Stimulated activated CD4-positive, alpha-beta T cell treated with anti-CD3 and anti-CD28 coated beads, Interleukin-1b, Interleukin-23, amount 100 ng/mL, for 4 hours (primary cell): ENCODE results near the gene CDCA4.
"Not testable (repeated sequence)": the region's sequence is repeated elsewhere in the genome, so short reads cannot be mapped to it uniquely, and the experiment has no call there.

Experiments used
- DNase-seq, 2 donors: peaks; one replicate each; pipeline ENCODE4 v3.0.0-alpha.2; 2020; ENCODE audit warnings: low read depth in 2 of 2

CDCA4 gene

DNA sequence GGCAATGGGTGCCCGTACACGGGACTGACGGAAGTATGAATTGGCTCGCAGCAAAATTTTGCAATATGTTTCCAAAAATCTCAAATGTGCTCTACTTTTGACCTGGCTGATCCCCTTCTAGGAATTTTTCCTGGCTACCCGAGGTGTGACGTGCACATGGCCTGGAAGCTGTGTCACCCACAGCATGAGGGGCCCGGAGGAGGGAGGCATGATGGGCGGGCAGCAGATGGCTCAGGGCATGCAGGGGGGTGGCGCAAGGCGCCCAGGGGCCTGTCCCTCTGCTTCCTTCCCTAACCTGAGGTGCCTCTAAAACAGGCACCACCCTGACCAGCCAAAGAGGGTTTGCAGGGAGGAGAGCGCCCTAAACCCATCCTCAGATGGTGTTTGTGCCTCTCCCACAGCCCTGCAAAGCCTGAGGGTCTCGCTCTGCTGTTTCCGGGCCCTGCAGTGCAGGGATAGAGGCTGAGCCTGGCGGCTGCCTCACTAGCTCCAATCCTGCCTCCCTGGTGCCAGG lies 37.7 kb upstream of the CDCA4 start:
- no peak for DNase-seq

DNA sequence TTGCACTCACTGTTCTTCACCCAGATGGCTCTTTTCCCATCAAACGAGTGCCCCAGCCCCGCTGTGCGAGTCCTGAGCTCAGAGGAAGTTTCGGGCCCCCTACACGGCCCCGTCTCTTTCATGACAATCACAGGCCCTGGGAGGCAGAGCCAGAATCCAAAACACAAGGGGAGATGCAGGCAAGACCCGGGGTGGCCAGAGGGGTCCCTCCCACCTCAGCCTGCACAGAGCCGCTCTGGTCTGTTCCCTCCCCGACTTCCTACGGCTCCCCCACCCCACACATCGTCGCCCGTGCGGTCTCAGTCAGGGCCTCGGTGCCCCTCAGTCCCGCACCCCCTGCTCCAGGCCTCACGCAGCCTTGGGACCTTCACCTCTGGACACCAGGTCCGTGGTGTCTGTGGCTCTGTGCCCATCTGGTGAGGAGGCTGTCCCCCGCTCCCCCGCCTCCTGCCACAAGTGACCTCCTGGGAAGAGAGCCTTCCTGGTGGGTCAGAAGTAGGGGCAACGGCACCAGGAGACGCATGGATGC lies 35.5 kb upstream of the CDCA4 start:
- no peak for DNase-seq

GRCh38 chr14:105055736-105056302 lies 34.9 kb upstream of the CDCA4 start:
- no peak for DNase-seq

DNA sequence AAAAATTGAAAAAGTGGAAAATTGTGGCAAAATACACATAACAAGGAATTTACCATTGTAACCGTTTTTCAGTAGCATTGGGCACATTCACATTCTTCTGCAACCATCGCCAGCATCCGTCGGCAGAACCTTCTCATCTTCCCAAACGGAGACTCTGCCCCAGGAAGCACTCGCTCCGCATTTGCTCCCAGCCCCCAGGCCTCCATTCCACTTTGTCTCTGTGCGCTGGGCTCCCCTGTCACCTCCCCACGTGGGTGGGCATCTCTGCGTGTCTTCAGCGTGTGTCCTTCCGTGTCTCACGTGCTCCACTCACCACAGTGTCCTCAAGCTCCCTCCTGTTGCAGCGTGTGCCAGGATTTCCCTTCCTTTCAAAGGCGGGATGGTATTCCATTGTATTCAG lies 34.5 kb upstream of the CDCA4 start:
- DNase-seq = no peak

- no peak for DNase-seq
These were observed 33.1 kb upstream of the CDCA4 start for GRCh38 chr14:105053996-105054395.

DNA sequence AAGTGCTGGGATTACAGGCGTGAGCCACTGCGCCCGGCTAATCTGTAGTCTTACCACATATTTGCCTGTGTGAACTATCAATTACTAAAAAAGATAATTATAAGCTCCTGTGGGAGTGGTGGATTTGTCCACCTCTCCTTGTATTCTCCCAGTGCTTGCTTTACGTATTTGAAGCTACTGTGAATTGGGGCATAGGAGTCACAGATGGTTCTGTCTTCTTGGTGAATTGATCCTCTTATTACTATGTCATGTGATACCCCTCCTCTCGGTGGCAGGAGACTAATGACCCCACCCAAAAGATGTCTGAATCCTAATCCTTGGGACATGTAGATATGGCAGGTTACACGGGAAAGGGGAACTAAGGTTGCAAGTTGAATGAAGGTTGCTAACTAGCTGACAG lies 32.5 kb upstream of the CDCA4 start:
- no peak for DNase-seq

GRCh38 chr14:105052110-105052458 lies 31.2 kb upstream of the CDCA4 start:
- no peak for DNase-seq

DNA sequence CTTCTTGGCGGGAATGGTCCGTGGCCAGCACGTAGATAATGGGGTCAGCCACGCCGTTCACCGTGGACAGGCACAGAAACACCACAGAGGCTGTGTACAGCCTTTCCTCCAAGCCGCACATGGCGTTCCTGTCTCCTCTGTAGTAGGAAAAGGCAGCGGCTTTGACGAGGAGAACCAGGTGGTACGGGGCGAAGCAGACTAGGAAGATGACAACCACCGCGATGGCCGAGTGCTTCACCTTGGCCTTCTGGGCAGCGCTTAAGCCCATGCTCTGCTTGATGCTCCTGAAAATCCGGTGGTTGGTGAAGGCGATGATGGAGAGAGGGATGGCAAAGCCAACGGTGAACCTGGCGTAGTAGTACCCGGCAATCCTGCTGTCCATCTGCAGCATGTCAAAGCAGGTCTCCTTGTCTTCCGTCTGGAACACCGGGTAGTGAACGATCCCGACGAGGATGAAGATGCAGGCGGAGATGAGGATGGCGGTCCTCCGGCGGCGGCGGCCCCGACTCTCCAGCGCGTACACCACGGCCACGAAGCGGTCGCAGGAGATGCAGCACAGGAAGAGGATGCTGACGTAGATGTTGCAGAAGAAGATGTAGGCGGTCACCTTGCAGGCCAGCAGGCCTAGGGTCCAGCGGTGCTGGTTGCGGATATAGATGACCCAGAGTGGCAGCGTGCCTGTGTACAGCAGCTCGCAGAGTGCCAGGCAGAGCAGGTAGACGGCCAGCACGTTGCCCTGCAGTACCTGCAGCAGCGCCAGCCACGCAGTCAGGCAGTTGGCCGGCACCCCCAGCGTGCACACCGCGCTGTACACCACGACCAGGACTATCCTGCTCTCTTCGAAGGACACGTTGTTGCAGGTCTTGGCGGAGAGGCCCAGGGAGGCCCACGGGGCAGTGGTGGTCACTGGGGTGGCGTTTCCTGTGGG lies 30.6 kb upstream of the CDCA4 start:
- DNase-seq = no peak

DNA sequence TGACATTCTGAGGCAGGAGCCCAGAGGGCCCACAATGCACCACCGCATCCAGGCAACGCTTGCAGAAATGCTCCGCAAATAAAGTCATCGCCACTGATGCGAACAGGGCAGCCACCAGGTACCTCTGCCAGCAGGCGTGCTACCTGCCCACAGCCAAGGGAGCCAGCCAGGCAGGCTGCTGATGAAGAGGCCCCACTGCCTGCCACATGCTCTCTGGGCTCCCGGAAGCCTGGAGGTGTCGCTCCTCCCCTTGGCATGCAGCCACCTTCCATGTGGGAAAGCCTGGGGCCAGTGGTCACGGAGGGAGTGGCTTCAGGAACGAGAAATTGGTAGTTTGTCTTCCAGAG lies 29.6 kb upstream of the CDCA4 start:
- DNase-seq = no peak

GRCh38 chr14:105049753-105050550 lies 29.1 kb upstream of the CDCA4 start:
- no peak for DNase-seq

- no peak for DNase-seq
These were observed 26.6 kb upstream of the CDCA4 start for GRCh38 chr14:105047283-105048016.

- no peak for DNase-seq
These were observed 26.0 kb upstream of the CDCA4 start for GRCh38 chr14:105046891-105047282.

DNA sequence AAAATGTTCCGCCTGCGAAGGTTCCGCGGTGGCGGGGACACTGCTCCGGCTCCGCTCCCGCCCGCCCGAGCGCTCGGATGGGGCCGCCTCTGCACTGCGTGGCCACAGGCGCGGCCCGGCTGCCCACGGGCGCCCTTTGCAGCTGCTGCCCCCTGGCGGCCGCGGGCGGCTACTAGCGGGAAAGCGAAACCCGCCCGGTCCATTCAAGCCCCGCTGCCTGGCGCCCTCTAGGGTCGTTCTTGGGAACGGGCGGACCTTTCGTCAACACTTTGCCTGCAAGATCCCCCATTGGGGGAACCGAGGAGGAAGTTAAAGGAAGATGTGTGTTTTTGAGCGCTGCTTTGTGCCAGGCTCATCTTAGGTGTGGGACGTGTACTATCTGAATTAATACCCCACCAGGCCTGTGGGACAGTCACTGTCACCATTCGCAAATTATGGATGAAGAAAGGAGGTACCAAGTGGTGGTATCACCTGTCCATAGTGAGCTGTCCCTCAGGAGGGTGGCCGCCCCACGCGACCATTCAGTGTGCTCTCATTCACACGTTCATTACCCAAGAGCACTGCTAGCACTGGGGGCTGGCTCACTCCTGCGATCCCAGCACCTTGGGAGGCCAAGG lies 24.9 kb upstream of the CDCA4 start:
- peak; percentile 92 to 94 for DNase-seq

DNA sequence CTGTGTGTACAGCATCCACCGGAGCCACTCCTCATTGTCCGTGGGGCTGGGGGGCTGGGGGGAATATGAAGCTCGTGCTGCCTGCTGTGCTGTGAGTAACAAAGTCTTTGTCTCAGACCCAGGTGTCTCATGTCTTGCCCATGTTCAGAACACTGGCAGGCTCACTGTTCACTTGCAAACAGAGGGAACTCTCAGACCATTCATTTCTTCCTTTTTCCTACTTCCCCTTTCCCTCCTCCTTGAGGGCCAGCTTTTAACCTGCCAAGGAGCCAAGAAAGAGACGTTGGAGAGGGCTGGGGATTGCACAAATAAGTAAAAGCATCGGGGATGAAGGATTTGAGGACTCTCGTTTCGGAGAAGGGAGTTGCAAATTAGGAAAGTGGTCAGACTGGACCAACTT lies 22.8 kb upstream of the CDCA4 start:
- no peak for DNase-seq

DNA sequence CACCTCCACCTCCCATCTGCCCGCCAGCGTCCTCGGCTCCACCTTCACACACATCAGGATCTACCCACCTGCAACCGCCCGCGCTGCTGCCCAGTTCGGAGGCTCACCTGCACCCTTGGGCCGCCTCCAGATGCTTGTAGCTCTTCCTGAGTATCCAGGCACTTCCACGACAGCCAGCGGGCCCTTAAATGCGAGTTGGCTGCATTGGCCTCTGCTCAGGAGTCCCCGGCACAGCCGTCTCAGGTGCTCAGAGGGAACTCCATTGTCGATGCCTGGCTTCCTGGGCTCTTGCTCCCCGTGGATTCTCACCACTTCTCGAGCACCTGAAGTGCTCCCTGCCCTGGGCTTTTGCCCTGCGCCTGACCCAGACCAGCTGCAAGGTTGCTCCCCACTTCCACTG lies 21.9 kb upstream of the CDCA4 start:
- DNase-seq = no peak

- DNase-seq = no peak
These were observed 21.2 kb upstream of the CDCA4 start for GRCh38 chr14:105041841-105042765.

GRCh38 chr14:105039458-105040205 lies 18.7 kb upstream of the CDCA4 start:
- DNase-seq = no peak

DNA sequence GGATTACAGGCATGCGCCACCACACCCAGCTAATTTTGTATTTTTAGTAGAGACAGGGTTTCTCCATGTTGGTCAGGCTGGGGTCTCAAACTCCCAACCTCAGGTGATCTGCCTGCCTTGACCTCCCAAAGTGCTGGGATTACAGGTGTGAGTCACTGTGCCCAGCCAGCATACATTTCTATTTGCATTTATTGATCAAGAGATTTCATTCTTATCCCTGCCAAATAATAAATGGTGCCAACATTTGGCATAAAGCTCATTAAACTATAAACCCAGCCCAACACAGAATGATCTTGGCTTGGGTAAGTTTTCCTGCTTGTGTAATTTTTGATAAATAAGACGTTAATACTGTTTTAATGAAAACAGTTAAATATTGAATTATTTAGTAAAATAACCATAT lies 14.7 kb upstream of the CDCA4 start:
- DNase-seq = not testable (repeated sequence)

DNA sequence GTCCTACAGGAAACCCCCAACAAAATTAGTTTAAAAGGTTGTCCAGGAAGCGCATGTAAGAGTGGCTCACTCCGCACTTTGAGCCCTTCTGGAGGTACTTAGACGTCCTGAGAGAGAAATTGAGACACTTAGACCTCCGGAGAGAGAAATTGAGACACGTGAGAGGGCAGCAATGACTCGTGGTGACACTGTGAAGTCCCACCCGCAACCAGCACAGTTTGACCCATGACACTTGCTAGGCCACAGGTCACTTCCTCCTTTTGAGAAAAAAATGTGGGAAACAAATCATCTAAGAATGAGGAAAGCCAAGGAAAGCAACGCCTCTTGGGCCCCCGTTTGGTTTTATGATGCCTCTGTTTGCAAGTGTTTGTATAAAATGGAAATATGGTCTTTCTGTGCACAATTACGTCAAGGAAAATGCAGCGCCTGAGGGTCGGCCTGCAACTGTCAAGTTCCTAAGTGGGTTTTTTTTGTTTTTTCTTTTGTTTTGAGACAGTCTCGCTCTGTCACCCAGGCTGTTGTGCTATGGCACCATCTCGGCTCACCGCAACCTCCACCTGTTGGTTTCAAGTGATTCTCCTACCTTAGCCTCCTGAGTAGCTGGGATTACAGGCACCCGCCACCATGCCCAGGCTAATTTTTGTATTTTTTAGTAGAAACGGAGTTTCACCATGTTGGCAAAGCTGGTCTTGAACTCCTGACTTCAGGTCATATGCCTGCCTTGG lies 13.6 kb upstream of the CDCA4 start:
- no peak for DNase-seq
